HT1080 (cell line): ENCODE measurements around the gene PLCD3. TPM values are rescaled to one million over a fixed set of nuclear protein-coding genes. Genes with fewer than 3 reads are reported as not detected.

Source experiments
- DNase-seq: peaks from one replicate; pipeline ENCODE4 v3.0.0-alpha.2; 2015; ENCODE audit warnings: low read depth
- total RNA-seq: library from RNA; depleted of rRNA; stranded (reverse); fragments of >200 nt; shearing (Covaris generic); gene quantifications from 2 replicates; pipeline ENCODE4 v1.2.3, GENCODE V29; 2014

The PLCD3 gene
- total RNA-seq, 1 experiment from 2014 or later = 56.2 TPM

DNA sequence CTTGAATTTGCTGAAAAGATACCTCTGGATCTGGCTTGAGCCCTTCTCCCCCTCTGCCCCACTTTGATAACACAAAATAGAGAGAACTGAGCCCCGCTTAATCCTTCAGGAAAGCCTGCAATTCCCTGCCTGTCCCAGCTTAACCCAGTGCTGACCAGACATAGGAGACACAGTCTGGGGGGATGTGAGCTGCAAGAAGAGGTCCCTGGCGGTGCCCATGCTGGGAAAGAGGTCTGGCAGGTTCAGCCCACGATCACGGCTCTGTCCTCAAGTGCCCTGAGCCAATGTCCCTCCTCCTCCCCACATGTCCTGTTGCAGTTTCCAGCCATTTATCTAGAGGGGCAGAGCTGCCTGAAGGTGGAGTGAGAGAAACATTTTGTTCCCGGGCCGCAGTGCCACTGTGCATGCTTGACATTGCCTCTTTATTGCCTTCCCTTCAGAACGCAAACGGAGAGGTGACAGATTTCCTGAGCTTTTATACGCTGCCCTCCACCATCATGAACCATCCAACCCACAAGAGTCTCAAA, 29.0 kb downstream of the PLCD3 start:
- no peak for DNase-seq

DNA sequence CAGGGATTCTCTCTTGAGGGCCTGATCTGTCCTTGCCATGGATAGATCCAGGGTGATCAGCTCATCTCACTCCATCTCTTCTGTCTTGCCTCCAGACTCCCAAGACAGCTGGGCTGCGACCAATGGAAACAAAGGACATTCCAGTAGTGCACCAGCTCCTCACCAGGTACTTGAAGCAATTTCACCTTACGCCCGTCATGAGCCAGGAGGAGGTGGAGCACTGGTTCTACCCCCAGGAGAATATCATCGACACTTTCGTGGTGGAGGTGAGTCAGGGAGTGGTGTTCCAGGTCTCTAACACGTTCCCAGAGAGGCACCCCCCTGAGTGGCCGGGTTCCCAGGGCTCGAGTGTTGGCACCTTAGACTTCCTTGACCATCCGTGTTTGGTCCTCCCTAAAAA, 29.5 kb downstream of the PLCD3 start:
- no peak for DNase-seq

DNA sequence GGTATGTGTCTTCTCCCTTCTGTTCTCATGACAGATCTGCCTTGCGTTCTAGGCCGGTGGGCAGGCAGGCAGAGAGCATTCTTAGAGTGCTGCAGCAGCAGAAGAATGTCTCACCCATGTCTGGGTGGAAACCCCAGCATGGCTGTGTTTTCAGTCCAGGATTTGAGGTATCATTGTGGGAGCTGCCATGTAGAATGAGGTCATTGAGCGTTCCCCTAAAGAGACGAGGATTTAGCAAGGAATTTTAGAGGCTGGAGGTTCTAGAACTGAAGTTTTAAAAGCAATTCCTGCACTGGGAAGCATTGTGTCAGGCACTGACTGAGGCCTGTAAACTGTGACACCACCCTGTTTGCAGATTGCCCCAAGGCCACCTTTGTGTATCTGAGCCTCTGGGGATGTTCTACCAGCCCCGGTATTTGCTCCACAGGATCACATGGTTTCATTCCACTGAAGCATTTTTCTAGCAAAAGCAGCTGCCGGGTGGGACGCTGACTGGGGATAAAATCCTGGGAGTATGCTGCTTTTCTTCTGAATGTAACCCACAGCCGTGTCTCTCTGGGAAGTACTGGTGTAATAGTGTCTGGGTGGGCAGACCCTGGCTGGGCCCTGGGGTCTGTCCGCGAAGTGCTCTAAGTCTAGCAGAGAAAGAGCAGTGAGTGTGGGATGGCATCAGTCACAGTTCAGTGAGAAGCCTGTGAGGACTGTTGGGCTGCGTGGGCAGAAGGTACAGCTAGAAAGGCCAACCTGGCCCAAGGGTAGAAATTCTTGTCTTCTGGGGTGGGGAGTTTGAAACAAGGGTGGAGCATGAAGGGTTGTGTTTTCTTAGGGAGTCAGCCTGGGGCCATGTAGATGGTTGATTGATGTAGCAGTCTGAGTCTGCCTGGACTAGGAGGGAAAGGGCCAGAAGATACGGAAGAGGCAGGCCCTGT, 30.2 kb downstream of the PLCD3 start:
- no peak for DNase-seq

DNA sequence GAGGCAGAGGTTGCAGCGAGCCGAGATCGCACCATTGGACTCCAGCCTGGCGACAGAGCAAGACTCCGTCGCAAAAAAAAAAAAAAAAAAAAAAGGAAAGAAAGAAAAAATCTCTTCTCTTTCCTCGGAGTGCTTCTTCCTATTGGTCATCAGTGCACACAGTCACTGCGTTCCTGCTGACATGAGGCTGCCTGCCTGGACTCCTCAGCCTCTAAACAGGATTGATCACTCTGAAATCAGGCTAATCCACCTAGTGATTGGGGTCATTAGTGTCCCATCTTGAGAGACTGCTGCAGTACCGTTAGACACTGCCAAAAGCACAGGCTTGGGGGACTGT, 30.8 kb downstream of the PLCD3 start:
- no peak for DNase-seq

DNA sequence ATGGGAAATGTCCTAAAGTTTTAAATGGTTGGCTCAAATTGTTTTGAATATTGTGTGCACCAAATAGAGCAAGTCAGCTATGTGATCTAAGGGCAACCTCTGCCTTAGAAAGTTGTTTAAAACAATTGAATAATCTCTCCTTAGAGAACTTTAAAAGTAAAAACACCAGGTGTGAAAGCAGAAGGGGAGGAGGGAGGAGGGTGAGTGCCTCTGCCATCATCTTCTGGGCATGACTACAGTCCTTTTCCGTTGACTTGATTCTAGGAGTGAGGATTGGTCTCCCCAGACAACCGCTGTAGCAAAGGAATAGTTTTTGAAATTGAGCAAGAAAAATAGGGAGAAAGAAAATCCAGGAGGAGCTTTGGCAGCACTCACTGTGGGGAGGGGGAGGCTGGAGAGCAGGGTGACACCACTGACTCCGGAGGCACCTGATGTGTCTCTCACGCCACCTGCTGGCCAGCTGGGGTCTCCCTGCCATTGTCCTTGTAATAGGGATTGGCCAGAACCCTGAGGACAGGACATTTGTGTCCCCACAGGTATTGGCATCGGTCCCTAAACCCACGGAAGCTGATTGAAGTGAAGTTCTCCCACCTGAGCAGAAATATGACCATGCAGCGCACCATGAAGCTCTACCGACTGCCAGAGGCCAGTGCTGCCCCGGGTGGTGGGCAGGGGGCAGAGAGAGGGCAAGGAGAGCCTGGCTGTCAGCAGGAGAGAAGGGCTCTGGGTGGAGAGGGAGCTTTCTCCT, 33.3 kb downstream of the PLCD3 start:
- DNase-seq = peak; percentile 62

DNA sequence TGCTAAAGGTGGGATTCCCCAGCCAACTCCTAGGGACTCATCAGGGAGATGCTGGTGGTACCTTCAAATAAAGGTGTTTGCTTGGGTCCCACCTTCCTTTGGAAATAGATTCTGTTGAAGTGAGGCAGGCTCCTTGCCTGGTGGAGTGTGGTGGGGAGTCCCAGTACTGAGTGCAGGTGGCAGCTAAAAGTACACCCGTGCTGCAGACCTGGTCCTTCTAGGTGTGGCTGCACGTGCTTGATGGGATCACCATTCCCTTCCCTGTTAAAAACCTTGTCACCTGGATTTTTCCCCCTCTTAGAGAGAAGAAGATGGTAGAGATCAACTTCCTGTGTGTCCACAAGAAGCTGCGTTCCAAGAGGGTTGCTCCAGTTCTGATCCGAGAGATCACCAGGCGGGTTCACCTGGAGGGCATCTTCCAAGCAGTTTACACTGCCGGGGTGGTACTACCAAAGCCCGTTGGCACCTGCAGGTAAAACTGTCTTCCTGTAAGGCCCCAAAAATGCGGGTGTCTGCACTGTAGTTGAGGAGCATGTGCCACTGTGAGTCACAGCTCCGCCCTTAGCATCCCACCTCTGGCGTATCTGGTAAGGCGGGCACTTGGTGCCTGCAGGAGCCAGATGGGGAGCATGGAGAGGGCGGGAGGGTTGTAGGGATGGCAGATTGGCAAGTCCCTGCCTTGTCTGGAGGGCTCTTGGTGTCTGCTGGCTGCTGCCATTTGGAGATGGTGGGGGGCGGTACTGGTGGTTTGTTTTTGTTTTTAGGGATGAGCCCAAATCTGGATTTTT, 34.0 kb downstream of the PLCD3 start:
- no peak for DNase-seq

DNA sequence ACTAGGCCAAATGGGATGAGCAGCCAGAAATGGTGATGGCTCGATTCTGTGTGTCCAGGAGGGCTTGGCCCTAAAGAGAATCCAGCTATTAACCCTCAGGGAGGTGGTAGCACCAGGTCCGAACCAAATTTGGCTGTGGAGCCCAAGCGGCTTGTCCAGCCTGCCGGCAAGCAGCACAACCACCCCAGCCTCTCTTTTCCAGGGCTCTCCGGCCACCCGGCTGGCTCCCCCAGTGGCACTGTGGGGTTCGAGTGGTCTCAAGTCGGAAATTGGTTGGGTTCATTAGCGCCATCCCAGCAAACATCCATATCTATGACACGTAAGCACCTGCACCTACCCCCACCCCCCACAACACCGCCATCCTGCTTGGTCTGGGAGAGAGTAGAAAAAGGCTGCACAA, 35.4 kb downstream of the PLCD3 start:
- no peak for DNase-seq

DNA sequence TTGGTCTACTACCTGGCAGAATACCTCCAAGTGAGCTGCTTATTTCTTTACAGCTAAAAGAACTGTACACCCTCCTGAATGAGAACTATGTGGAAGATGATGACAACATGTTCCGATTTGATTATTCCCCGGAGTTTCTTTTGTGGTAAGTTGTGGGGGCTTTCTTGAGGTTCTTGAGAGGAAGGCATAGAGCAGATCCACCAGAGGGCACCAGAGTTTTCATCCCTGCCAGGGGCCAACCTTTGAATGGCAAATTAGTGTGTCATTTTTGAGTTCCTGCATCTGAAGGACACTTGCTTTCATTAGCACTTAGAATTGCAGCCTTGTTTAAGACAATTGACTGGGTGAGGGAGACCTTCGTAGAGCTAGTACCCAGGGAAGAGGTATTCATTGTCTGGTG, 36.2 kb downstream of the PLCD3 start:
- peak; percentile 35 for DNase-seq

DNA sequence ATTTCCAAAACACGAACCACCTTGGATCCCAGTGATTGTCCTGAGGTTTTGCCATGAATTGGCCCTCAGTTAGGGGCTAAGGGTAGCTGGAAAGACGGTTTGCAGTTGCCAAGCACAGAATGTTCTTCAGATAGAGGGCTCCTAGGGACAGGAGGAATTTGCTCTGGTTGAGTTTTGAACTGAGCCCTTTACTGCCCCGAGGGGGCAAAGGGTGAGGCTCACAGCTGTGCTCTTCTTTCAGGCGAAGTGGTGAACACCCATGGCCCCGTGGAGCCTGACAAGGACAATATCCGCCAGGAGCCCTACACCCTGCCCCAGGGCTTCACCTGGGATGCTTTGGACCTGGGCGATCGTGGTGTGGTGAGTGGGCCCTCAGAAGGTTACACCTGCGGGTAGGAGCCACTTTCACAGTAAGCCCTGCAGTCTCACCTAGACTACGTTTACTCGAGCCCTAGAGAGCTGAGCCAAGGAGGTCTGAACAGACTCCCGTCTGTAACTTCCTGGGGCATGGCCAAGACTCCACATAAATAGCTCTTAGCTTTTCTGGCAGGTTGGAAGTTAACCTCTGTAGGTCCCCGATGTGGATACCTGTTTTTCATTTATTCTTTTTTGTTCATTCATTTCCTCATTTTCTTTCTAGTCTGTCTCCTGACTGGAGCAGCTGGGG, 38.7 kb downstream of the PLCD3 start:
- no peak for DNase-seq

DNA sequence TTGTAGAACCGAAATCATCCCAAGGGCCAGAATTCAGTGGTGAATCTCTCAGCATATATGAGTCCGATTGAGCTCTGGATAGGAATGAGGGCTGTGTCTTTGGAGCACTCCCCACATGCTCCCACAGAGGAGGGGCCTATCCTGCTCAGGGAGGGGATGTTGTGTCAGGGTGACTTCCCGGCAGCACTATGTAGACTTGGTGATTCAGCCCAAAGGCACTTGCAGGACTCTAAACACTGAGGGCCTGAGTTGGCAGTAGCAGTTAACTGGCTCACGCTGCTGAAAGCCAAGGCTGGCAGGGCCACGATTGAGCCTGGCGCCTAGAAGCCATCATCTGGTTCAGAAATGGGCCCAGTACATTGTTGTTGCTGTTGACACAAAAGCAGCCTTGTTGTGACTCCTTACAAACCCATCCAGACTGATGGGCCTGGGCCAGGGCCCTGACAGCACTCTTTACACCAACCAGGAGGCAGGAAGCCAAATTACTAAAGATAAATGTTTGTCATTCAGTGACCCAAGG, 39.3 kb downstream of the PLCD3 start:
- DNase-seq = peak; percentile 96

DNA sequence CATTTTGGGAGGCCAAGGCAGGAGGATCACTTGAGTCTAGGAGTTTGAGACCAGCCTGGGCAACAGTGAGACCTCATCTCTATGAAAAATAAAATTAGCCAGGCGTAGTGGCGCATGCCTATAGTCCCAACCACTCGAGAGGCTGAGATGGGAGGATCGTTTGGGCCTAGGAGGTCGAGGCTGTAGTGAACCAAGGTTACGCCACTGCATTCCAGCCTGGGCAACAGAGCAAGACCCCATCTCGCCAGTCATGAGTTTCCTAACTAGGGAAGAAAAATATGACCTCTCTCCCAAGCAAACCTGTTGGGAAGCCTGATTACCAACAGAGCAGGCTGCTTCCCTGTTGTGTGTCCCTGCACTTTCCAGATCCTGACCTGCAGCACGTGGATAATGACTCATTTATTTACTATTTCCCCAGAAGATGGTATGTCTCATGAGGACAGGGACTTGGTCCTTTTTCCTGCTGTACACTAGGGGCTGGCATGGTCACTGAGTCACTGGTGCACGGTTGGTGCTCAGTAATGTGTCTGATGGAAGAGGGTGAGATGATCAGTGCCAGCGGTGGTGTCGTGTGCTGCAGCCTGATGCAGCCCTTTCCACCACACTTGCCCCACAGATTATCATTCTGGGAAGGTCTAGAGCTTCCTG, 40.4 kb downstream of the PLCD3 start:
- peak; percentile 56 for DNase-seq

DNA sequence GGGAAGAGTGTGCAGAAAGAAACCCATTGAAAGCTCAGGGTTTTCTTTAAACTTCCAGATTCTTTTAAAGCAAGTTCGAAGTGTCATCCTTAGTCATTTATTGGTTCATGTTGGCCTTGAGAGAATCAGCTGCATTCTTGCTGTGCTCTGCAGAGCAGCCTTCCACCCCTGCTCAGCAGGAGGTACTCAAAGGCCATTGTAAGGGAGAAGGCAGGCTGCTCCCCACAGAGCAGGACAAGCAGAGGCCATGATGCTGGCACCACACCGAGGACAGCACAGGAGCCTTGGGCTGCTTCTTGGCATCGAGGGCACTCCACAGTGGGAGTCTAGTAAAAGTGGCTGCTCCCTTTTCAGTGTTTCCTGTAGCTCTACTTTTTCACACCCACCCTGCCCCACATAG, 41.6 kb downstream of the PLCD3 start:
- no peak for DNase-seq

DNA sequence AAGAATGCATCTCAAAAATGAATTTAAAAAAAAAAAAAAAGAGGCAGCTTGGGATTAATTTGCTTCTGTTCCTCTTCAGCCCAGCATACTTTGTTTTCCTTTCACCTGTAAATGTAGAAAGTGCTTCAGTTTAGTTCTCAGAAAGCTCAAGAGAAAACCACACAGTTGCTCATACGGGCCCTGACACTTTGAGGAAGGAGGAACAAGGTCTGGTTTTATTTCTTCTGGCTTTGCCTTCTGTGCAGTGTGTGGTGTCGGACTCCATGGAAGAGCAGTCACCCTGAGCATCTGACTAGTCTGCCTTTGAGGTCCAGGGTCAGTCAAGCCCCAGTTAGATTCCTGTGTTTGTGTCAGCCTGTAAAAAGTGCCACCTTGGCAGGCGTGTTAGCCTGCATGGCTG, 43.6 kb downstream of the PLCD3 start:
- no peak for DNase-seq

DNA sequence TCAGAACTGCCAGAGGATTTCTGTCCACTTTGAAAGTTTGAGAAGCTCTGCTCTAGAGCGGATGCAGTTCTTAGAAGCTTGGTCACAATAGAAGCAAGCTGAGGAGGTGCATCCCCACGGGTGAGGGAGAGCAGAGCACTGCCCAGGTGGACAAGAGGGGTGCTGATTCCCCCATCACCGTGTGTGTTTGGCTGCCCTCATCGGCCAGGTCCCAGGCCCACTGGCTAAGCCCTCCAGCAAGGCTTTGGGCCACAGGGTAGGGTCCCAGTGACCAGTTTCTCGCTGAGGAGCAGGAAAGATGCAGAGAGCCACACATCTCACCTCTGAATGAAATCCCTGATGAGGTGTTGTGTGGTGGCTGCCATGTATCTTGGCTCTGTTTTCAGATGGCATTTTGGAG, 44.3 kb downstream of the PLCD3 start:
- no peak for DNase-seq

DNA sequence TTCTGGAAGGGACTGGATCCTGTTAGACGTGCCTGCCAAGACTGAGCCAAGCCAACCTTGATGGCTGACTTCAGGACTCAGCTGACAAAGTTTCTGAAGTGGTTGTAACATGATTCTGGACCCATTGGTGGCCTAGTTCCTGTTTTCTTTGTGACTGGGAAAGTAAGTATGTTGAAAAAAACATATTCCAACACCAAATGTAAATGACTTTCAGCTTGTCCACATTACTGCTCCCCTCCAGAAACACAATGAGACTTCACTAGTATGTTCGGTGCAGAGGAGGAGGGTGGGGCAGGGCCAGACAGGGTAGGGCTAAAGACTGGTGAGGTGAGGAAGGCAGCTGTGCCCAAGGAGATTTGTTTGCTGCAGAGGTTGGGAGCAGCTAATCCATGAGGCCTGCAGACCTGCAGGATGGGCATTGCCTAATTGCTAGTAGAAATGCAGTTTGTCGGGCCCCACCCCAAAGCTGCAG, 44.8 kb downstream of the PLCD3 start:
- DNase-seq = no peak

DNA sequence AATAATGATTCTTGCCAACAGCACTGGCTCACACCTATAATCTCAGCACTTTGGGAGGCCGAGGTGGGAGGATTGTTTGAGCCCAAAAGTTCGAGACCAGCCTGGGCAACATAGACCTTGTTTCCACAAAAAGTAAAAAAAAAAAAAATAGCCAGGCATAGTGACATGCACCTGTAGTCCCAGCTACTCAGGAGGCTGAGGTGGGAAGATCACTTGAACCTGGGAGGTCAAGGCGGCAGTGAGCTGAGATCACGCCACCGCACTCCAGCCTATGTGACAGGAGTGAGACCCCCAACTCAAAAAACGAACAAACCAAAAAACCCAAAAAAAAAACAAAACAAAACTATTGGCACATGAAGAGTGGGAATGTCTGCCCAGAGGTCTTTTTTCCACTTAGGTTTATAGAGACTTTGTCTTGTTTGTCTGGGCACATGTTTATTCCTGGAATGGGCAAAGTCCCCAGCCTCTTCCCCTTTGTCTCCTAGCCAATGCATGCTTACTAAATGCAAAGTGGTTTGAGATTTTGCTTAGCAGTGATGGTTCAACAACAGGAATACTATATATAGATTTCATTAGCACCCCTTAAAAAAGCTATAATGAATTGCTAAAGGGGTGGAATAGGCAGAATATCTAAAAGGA, 45.3 kb downstream of the PLCD3 start:
- no peak for DNase-seq

DNA sequence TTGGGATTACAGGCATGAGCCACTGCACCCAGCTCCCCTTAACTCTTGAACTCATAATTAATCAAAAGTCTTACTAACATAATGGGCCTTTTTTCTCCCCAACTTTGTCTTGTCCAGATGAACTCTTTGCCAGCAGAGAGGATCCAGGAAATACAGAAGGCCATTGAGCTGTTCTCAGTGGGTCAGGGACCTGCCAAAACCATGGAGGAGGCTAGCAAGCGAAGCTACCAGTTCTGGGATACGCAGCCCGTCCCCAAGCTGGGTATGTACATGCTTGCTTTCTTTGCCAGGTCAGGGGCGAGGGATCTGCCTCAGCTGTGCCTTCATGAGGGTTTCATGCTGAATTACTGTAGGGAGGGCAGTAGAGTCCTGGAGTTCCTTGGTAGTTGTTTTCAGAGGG, 45.9 kb downstream of the PLCD3 start:
- DNase-seq = no peak

DNA sequence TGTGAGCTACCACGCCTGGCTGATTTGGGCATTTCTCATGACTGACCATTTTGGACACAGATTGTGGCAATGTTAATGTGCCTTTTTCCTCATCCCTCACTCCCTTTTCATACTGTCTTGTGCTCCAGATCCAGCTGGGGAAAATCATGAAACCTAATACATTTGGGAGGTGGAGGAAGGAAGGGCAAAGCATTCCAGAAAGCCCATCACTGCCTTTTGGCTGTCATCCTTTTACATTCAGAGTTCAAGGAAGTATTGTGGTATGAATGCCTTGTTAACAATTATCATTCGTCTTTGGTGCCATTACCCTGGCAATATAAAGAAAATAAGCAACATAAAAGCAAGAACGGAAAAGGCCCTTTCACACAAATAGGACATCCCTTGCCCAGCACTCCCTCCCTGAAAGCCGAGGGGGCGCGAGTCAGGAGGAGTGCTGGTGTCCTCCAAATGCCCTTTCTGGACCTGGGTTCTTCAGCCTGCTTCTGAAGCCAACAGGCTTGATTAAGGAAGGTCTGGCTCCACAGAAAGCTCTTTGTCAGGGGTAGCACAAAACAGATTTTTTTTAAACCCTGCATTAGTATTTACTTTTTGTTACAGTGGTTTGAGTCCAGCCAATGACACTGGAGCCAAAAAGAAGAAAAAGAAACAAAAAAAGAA, 51.1 kb downstream of the PLCD3 start:
- DNase-seq = no peak

DNA sequence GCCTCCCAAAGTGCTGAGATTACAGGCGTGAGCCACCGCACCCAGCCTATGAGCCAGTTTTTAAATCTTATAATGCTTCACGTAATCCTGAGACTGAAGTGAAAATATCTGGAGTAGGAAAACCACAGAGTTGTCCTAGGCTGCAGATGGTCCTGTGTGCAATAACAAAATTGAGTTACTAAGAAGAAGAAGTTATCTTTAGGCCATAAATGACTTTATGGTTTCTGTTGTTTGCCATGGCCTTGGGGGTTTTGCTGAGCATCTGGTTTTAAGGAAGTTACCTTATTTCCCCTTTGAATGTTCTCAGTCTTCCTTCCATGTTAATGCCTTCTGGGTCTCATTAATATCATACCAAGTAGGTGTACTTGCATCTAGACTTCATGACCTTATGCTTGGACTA, 54.7 kb downstream of the PLCD3 start:
- no peak for DNase-seq
